HepG2 (cell line): ENCODE data around the gene CEP135. TPM values are rescaled to one million over a fixed set of nuclear protein-coding genes. Genes with fewer than 3 reads are reported as not detected.
A peak's percentile ranks its signal among the peaks of the same experiment; 100 is the strongest.

Experiments
- CSRNP2 ChIP-seq: sonication (generic); formaldehyde crosslinking; conservative IDR thresholded peaks from 2 replicates; pipeline ENCODE4 v1.8.0; 2022; ENCODE audit warnings: low read depth, missing genetic modification reagents
- EZH2 ChIP-seq: conservative IDR thresholded peaks from 2 replicates; pipeline ENCODE4 v1.6.1; 2012; ENCODE audit warnings: mild to moderate bottlenecking, low read depth, low read length, moderate library complexity
- FOXO1 ChIP-seq: sonication (generic); formaldehyde crosslinking; IDR thresholded peaks from 2 replicates; pipeline ENCODE4 v1.4.0; 2020; ENCODE audit warnings: missing genetic modification reagents
- KMT2A ChIP-seq: sonication (generic); formaldehyde crosslinking; IDR thresholded peaks from 2 replicates; pipeline ENCODE4 v1.4.0; 2020; ENCODE audit warnings: missing genetic modification reagents
- MBNL3 ChIP-seq: fragments of 250-450 bp; sonication (Bioruptor Pico); conservative IDR thresholded peaks from 2 replicates; pipeline ENCODE4 v1.8.0; 2022; ENCODE audit warnings: mild to moderate bottlenecking, inconsistent platforms
- PHF21A ChIP-seq: sonication (generic); formaldehyde crosslinking; IDR thresholded peaks from 2 replicates; pipeline ENCODE4 v1.5.0; 2020; ENCODE audit warnings: mild to moderate bottlenecking, missing genetic modification reagents
- RBM39 ChIP-seq: fragments of 200-400 bp; formaldehyde crosslinking; IDR thresholded peaks from one replicate; pipeline ENCODE4 v1.6.1; 2018; ENCODE audit warnings: antibody characterized with exemption, mild to moderate bottlenecking, low read depth, low read length; ENCODE audit not compliant: poor library complexity, severe bottlenecking
- RXRA ChIP-seq: sonication (generic); formaldehyde crosslinking; IDR thresholded peaks from 2 replicates; pipeline ENCODE4 v1.5.1; 2020; ENCODE audit warnings: missing genetic modification reagents
- SMYD3 ChIP-seq: sonication (generic); formaldehyde crosslinking; IDR thresholded peaks from 2 replicates; pipeline ENCODE4 v1.8.1; 2023; ENCODE audit warnings: mild to moderate bottlenecking, missing genetic modification reagents
- SRY ChIP-seq: sonication (generic); formaldehyde crosslinking; IDR thresholded peaks from 2 replicates; pipeline ENCODE4 v1.8.0; 2022; ENCODE audit warnings: mild to moderate bottlenecking, missing genetic modification reagents
- TSC22D2 ChIP-seq: sonication (generic); formaldehyde crosslinking; IDR thresholded peaks from 2 replicates; pipeline ENCODE4 v1.5.1; 2020; ENCODE audit warnings: missing genetic modification reagents, mild to moderate bottlenecking, borderline replicate concordance
- ZGPAT ChIP-seq: IDR thresholded peaks from 2 replicates; pipeline ENCODE4 v1.6.1; 2016; ENCODE audit warnings: mild to moderate bottlenecking
- ZNF101 ChIP-seq: sonication (generic); formaldehyde crosslinking; IDR thresholded peaks from 2 replicates; pipeline ENCODE4 v1.4.0; 2020; ENCODE audit warnings: mild to moderate bottlenecking, low read depth, missing genetic modification reagents, borderline replicate concordance
- ZNF142 ChIP-seq: sonication (generic); formaldehyde crosslinking; IDR thresholded peaks from 2 replicates; pipeline ENCODE4 v1.4.0; 2020; ENCODE audit warnings: missing genetic modification reagents
- ZNF329 ChIP-seq: sonication (generic); formaldehyde crosslinking; IDR thresholded peaks from 2 replicates; pipeline ENCODE4 v1.9.0; 2021; ENCODE audit warnings: low read depth, mild to moderate bottlenecking, missing genetic modification reagents
- ZNF83 ChIP-seq: sonication (generic); formaldehyde crosslinking; IDR thresholded peaks from 2 replicates; pipeline ENCODE4 v1.4.0; 2020; ENCODE audit warnings: missing genetic modification reagents, mild to moderate bottlenecking, borderline replicate concordance
- polyA plus RNA-seq, 8 experiments: library from polyadenylated mRNA; depleted of rRNA in 3 of 8; stranded (reverse) in 7 of 8; unstranded in 1 of 8; fragments of >200 nt; fragmentation: Illumina TruSeq in 4 of 8; extraction: Trizol in 4 of 8; gene quantifications; 2 replicates each; pipeline versions ENCODE4 v1.2.1 to v1.2.3, GENCODE V29; 2011 to 2016; ENCODE audit warnings: low read depth in 4 of 8, missing spikeins in 1 of 8, mixed read lengths in 1 of 8; ENCODE audit not compliant: insufficient read depth in 1 of 8
- total RNA-seq, 5 experiments: library from RNA; depleted of rRNA; stranded (reverse); fragments of >200 nt; fragmentation: Illumina TruSeq; extraction: Trizol; gene quantifications; 2 replicates each; pipeline ENCODE4 v1.2.3, GENCODE V29; 2016; ENCODE audit warnings: low read depth in 1 of 5

CEP135 gene
- total and polyA plus RNA-seq, 2 of the 13 experiments (the other 11 are each of a cell fraction or from before 2014, with no cell fraction given), result 1.7 to 8.8 TPM

- TF ChIP-seq CSRNP2 (CRISPR knock-in tag), result peak; percentile 77; the same call in 1 of the 2 replicates
- TF ChIP-seq ZNF83 (CRISPR knock-in tag), result no peak; the same call in 1 of the 2 replicates
- peak; percentile 90 for TF ChIP-seq RBM39
- no peak for TF ChIP-seq MBNL3 (CRISPR knock-in tag)
- no peak for TF ChIP-seq TSC22D2 (CRISPR knock-in tag)
- peak; percentile 50; the same call in 1 of the 2 replicates for TF ChIP-seq FOXO1 (CRISPR knock-in tag)
- no peak for TF ChIP-seq EZH2
- TF ChIP-seq ZNF101 (CRISPR knock-in tag), result no peak
- peak; percentile 86 for TF ChIP-seq RXRA (CRISPR knock-in tag)
- peak; percentile 69 for TF ChIP-seq ZNF142 (CRISPR knock-in tag)
- TF ChIP-seq SRY (CRISPR knock-in tag), result no peak; the same call in 1 of the 2 replicates
- peak; percentile 68; the same call in 1 of the 2 replicates for TF ChIP-seq PHF21A
- peak; percentile 80; the same call in 1 of the 2 replicates for TF ChIP-seq KMT2A
- TF ChIP-seq ZGPAT, result peak; percentile 93; the same call in 1 of the 2 replicates
- TF ChIP-seq ZNF329 (CRISPR knock-in tag), result no peak
- no peak; the same call in 1 of the 2 replicates for TF ChIP-seq SMYD3 (CRISPR knock-in tag)
These were observed at the start of gene CEP135 (continued) for GRCh38 chr4:55948726-55949481.
